GM21381 (cell line): ENCODE results near the gene KREMEN2.
"Not testable (repeated sequence)": the region's sequence is repeated elsewhere in the genome, so short reads cannot be mapped to it uniquely, and the experiment has no call there.

ENCODE experiments used
- ATAC-seq: cut with Tn5 transposase; IDR thresholded peaks from one replicate; pipeline ENCODE4 v1.9.1; 2021; ENCODE audit warnings: mild to moderate bottlenecking, moderate library complexity; ENCODE audit not compliant: unreplicated experiment

Gene KREMEN2

DNA sequence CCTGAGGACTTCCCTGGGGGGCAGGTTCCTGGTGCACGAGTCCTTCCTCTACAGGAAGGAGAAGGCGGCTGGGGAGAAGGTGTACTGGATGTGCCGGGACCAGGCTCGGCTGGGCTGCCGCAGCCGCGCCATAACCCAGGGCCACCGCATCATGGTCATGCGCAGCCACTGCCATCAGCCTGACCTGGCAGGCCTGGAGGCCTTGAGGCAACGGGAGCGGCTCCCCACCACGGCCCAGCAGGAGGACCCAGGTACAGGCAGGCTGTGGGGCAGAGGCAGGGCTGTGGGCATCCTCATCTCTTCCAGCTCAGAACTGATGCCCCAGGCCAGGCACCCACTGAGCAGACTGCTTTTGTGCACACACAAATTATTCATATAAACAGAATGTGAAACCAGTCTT is 25.9 kb upstream of the KREMEN2 start:
- ATAC-seq: no peak

GRCh38 chr16:2939968-2940367 is 24.1 kb upstream of the KREMEN2 start:
- ATAC-seq: no peak

- no peak for ATAC-seq
These were observed 22.0 kb upstream of the KREMEN2 start for GRCh38 chr16:2942045-2942444.

- not testable (repeated sequence) for ATAC-seq
These were observed 20.4 kb upstream of the KREMEN2 start for GRCh38 chr16:2943716-2944115.

DNA sequence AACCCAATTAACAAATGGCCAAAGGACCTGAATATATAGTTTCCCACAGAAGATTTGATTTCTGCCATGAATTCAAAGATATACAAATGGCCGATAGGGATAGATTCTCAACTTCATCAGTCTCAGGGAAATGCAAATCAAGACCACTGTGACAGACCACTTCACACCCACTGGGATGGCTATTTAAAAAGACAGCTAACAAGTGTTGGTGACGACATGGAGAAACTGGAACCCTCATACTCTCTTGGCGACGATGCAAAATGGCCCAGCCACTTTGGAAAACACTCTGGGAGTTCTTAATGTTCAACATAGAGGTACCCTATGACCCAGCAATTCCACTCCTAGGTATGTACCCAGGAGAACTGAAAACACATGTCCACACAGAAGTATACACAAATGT is 17.4 kb upstream of the KREMEN2 start:
- no peak for ATAC-seq

DNA sequence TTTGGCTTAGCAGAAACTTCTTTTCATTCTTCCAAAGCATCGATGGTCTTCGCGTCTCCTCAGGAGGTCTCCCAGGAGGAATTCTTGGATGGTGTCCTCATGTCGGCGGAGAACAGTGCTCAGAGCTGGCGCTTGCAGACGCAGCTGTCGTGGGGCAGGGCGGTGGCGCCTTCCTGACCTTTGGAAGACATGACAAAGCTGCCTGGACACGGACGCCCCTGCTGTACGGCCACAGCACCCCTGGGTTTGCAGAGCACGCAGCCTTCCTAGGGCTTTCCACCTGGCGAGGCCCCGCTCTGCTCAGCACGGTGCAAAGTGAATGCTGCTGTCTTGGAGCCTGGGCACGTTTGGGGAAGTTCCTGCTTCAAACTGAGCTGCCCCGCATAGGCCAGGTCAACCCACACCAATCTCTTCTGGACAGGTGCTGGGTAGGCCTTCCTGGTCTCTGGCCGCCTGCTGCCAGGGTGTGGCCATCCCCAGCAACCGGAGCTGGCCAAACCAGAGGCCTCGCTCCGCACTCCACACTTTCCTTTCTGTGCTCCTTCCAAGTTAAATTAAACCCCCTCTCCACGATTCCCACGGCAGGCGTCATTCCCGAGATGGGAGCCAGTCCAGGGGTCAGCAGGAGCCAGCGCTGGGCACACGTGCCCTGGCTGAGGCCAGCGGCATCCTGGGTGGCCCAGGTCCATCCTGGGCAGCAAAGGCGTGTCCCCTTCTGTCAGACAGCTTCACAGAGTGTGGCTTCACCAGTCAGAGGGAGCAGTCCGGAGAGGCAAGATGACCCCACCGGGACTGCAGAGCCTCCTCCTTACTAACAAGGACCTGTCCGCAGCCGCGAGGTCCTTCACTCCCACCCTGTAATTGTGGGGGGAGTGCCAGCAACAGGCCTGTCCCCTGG is 15.0 kb upstream of the KREMEN2 start:
- no peak for ATAC-seq

DNA sequence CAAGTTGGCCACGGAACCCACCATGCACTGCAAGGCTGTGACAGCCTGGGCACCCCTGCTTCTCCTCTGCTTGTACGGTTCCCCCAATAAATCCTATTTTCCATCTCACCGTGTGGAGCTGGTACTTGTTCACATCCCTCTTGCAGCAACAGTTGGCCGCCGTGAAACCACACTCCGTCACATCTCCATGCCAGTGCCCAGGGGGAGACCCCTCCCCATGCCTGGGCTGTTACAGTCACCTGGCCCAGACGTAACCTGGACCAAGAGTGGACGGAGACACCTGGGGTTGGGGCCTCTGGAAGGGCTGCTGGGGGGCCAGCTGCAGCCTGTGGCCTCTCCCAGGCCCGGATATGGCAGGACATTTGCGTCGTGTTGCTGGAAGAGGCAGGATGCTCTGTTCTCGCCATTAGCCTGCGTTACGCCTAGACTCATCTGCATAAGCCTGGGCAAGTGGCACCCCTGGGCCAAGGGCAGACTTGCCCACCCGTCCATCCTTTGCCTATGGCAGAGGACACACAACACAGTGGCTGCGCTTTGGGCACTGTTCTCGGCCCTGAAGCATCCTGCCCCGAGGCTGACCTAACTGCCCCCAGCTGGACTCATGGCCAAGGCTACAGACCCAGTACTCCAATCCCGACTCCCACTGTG is 14.2 kb upstream of the KREMEN2 start:
- no peak for ATAC-seq

DNA sequence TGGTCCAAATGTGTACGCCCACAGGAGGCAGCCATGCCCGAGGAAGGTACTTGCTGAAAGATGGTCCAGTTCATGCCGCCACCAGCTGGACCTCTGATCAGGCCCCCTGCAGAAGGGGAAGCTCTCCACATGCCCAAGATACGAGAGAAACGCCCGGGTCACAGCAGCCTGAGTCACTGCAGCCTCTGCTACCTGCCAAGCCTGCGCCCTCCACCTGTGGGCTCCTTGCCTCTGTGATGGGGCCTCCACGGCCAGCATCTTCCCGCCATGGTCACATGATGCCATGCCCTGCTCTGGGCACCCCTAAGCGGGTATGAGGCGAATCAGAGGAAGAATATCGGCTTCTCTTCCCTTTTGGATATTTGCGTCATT is 13.7 kb upstream of the KREMEN2 start:
- ATAC-seq: no peak

- ATAC-seq: no peak
These were observed 13.3 kb upstream of the KREMEN2 start for GRCh38 chr16:2950773-2951172.

GRCh38 chr16:2952679-2953078 is 11.4 kb upstream of the KREMEN2 start:
- no peak for ATAC-seq

- no peak for ATAC-seq
These were observed 10.1 kb upstream of the KREMEN2 start for GRCh38 chr16:2953706-2954627.

DNA sequence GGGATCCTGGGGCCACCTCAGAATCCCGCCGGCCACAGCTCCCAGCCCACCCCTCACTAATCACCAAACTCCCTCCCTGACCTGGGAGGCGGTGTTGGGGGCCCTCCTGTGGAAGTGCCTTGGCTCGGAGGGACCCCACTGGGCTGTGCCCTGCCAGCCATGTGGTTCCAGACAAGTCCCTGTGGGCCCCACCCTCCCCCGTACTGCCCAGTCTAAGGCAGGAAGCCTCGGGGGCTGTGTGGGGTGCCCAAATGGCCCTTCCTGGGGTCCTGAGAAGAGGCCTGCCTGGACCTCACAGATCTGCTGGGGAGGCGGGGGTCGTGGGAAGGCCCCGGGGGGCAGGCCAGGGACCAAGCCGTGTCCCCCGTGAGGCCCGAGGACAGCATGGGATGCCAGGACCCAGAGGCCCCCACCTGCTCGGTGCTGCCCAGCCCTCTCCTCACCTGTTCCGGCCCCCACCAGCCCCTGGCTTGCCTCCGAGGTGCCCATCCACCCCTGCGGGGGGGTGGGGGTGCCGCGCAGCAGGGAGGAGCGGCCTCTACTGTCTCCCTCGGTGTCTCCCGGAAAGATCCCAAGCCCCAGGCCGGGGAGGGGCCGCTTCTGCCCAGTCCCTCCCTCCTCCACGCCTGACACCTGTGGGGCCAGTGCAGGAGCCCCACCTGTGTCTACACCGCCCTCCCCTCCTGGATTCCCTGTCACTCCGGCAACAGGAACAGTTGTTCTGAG is 9.3 kb upstream of the KREMEN2 start:
- no peak for ATAC-seq

- ATAC-seq: no peak
These were observed 8.7 kb upstream of the KREMEN2 start for GRCh38 chr16:2955438-2955778.

DNA sequence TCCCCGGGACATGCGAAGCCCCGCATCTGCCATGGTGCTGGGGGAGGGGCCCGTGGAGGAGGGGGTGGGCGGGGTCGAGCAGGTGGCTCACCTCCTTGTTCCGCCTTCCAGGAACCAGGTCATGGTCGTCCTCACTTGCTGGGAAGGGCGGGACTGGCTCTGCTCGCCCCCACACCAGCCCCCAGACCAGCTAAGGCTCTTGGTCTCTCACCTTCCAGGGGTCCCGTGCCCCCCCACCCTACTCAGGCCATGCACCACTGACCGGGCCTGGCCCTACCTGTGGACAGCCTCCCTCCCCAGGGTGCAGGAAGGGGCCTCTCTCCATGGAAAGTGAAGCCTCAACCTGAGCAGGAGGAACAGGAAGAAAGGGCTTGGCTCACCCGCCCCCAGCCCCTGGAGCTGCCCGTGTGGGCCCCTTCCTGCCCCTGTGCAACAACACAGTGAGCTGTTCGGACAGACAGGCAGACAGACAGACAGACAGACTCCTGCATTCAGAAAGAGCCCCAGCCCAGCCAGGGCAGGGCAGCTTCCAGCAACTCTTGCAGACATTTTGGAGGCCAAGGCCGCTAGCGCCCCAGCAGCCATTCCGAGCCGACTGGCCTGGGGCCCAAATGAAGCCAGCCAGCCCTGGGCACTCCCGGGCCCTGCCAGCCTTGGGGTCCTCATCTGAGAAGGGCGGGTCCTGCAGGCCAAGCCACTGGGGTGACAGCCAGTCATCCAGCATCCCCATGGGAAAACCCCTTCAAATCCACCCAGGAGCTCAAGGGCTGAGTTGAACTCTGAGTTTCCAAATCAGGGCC is 8.1 kb upstream of the KREMEN2 start:
- ATAC-seq: no peak

DNA sequence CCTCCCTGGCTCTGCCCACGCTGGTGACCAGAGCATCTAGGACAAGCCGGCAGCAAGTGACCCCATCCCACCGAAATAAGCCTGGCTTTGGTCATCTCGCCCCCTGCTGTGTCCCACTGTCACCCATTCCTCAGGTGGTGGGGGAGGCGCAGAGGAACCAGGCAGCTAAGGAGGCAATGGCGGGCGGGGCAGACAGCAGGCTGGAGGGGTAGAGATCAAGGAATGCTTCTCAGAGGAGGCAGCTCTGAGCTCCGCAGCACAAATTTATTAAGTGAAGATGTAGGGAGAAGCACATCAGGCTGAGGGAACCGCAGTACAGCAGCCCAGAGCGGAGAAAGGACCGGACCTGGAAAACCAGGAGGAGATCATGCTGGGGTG is 7.5 kb upstream of the KREMEN2 start:
- ATAC-seq: no peak

GRCh38 chr16:2959206-2959605 is 4.9 kb upstream of the KREMEN2 start:
- ATAC-seq: no peak

DNA sequence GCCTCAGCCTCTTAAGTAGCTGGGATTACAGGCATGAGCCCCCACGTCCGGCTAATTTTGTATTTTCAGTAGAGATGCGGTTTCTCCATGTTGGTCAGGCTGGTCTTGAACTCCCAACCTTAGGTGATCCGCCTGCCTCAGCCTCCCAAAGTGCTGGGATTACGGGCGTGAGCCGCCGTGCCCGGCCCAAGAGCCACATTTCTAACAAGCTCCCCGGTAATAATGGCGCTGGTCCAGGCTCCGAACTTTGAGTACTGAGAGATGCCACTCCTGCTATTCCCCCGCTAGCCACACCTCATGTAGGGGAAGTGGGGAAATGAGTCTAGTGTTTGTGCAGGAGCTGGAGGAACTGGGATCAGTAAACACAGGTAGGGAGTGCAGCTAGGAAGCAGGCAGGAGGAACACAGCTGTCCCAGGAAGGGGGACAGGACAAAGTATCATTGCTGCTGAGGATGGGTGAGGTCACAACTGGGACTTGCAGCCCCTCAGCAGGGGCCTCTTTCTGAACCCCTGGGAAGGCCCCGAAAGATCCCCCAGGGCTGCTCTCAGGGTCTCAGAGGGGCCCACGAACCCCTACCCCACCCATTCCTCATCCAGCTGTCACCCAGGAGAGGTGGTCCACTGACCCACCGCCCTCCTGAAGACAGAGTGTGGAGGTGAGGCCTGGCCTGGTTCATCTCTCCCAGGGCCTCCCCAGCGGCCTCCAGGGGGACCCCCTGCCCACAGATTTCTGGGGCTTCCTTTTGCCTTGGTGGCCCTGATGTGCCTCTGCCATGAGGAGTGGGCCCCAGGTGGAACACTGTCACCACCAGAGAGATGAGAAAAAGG is 3.7 kb upstream of the KREMEN2 start:
- no peak for ATAC-seq

DNA sequence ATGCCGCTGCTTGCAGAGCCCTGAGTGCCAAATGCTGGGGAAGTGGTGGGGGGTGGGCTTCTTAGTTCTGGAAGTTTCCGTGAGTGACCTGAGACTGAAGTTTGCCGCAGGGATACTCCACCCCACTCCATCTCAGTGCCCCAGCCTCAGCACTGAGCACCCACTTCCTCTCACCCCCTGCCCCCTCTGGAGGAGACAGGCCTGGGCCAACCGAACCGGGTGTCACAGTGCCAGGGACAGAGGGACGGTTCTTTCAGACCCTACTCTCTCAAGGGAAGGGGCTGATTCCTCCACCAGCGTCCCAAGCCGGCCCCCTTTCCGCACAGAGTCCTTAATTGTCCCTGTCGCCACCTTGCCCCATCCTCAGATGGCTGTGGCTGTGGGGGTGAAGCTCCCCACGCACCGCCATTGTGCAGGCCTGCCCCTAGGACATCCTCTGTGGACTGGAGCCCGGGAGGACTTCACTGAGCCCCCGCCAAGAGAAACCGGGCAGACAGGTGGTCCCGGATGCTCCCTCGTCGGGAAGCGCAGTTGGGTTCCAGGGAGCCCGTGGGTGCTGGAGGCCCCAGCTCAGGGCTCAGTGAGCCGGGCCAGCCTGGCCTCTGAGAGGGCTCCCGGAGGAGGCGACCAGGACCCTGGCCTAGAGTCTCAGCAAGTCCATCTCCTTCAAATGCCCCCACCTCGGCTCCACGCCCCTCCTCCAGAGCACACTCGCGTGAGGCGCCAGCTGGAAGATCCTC is 1.6 kb upstream of the KREMEN2 start:
- ATAC-seq: no peak
